ENCODE results near the gene NWD2.

The NWD2 gene

GRCh38 chr4:37450911-37451310, 206.4 kb downstream of the NWD2 start:
- no peaks in the 10 kb centered on the region for H3K36me3 Mint-ChIP-seq (ENCODE audit: low read depth)
- peaks cover 61% of the 10 kb centered on the region for H3K27me3 Mint-ChIP-seq (ENCODE audit: low read depth)
- peaks cover 6% of the 10 kb centered on the region for H3K4me1 Mint-ChIP-seq (ENCODE audit: low read depth)
- no peak overlapping the region for H3K27ac Mint-ChIP-seq
- H3K4me3 Mint-ChIP-seq, result no peak overlapping the region
- H3K9me3 Mint-ChIP-seq, result no peaks in the 10 kb centered on the region

- Mint-ChIP-seq H3K36me3 (ENCODE audit: low read depth) (no peaks in the 10 kb centered on the region), H3K4me1 (ENCODE audit: low read depth) (peaks cover 6% of the 10 kb centered on the region), H3K27ac (no peak overlapping the region), H3K4me3 (no peak overlapping the region), H3K9me3 (no peaks in the 10 kb centered on the region), H3K27me3 (ENCODE audit: low read depth) (peaks cover 69% of the 10 kb centered on the region)
Observed at GRCh38 chr4:37451656-37452055, 207.1 kb downstream of the NWD2 start.

GRCh38 chr4:37452952-37453280, 208.4 kb downstream of the NWD2 start:
- Mint-ChIP-seq H3K4me3 (peak overlapping the region; percentile 54), H3K9me3 (no peaks in the 10 kb centered on the region), H3K27ac (no peak overlapping the region), H3K4me1 (ENCODE audit: low read depth) (peaks cover 6% of the 10 kb centered on the region), H3K36me3 (ENCODE audit: low read depth) (no peaks in the 10 kb centered on the region), H3K27me3 (ENCODE audit: low read depth) (peaks cover 65% of the 10 kb centered on the region)

- no peaks in the 10 kb centered on the region for H3K9me3 Mint-ChIP-seq
- peaks cover 65% of the 10 kb centered on the region for H3K27me3 Mint-ChIP-seq (ENCODE audit: low read depth)
- H3K4me3 Mint-ChIP-seq, result peak overlapping the region; percentile 54
- peaks cover 6% of the 10 kb centered on the region for H3K4me1 Mint-ChIP-seq (ENCODE audit: low read depth)
- no peak overlapping the region for H3K27ac Mint-ChIP-seq
- no peaks in the 10 kb centered on the region for H3K36me3 Mint-ChIP-seq (ENCODE audit: low read depth)
Observed at GRCh38 chr4:37453281-37453998, 208.9 kb downstream of the NWD2 start.

- H3K27ac Mint-ChIP-seq, result no peak overlapping the region
- peak overlapping the region; percentile 19 for H3K4me3 Mint-ChIP-seq
- H3K4me1 Mint-ChIP-seq (ENCODE audit: low read depth), result peaks cover 6% of the 10 kb centered on the region
- H3K9me3 Mint-ChIP-seq, result no peaks in the 10 kb centered on the region
- H3K27me3 Mint-ChIP-seq (ENCODE audit: low read depth), result peaks cover 62% of the 10 kb centered on the region
- no peaks in the 10 kb centered on the region for H3K36me3 Mint-ChIP-seq (ENCODE audit: low read depth)
Observed at GRCh38 chr4:37453999-37454800, 209.7 kb downstream of the NWD2 start.

- H3K4me3 Mint-ChIP-seq, result no peak overlapping the region
- H3K4me1 Mint-ChIP-seq (ENCODE audit: low read depth), result peaks cover 6% of the 10 kb centered on the region
- H3K27me3 Mint-ChIP-seq (ENCODE audit: low read depth), result peaks cover 50% of the 10 kb centered on the region
Observed at GRCh38 chr4:37455301-37456131, 211.0 kb downstream of the NWD2 start.

GRCh38 chr4:37461801-37462200, 217.3 kb downstream of the NWD2 start:
- H3K27me3 Mint-ChIP-seq (ENCODE audit: low read depth), result peaks cover 22% of the 10 kb centered on the region
- H3K27ac Mint-ChIP-seq, result no peak overlapping the region
- no peaks in the 10 kb centered on the region for H3K36me3 Mint-ChIP-seq (ENCODE audit: low read depth)
- H3K4me1 Mint-ChIP-seq (ENCODE audit: low read depth), result no peaks in the 10 kb centered on the region
- no peak overlapping the region for H3K4me3 Mint-ChIP-seq
- no peaks in the 10 kb centered on the region for H3K9me3 Mint-ChIP-seq

More at GRCh38 chr4:37455301-37456131, 211.0 kb downstream of the NWD2 start:
- Mint-ChIP-seq H3K27ac (no peak overlapping the region), H3K9me3 (no peaks in the 10 kb centered on the region), H3K36me3 (ENCODE audit: low read depth) (no peaks in the 10 kb centered on the region)

- H3K4me1 Mint-ChIP-seq (ENCODE audit: low read depth), result no peaks in the 10 kb centered on the region
- no peaks in the 10 kb centered on the region for H3K36me3 Mint-ChIP-seq (ENCODE audit: low read depth)
- H3K4me3 Mint-ChIP-seq, result no peak overlapping the region
- H3K27ac Mint-ChIP-seq, result no peak overlapping the region
- no peaks in the 10 kb centered on the region for H3K9me3 Mint-ChIP-seq
- peaks cover 16% of the 10 kb centered on the region for H3K27me3 Mint-ChIP-seq (ENCODE audit: low read depth)
Observed at GRCh38 chr4:37463033-37463856, 218.7 kb downstream of the NWD2 start.

GRCh38 chr4:37464373-37465128, 220.0 kb downstream of the NWD2 start:
- H3K27ac Mint-ChIP-seq, result no peak overlapping the region
- no peaks in the 10 kb centered on the region for H3K9me3 Mint-ChIP-seq
- no peaks in the 10 kb centered on the region for H3K36me3 Mint-ChIP-seq (ENCODE audit: low read depth)
- H3K4me1 Mint-ChIP-seq (ENCODE audit: low read depth), result no peaks in the 10 kb centered on the region
- peaks cover 20% of the 10 kb centered on the region for H3K27me3 Mint-ChIP-seq (ENCODE audit: low read depth)
- H3K4me3 Mint-ChIP-seq, result no peak overlapping the region

- H3K27me3 Mint-ChIP-seq (ENCODE audit: low read depth), result peaks cover 26% of the 10 kb centered on the region
- H3K9me3 Mint-ChIP-seq, result no peaks in the 10 kb centered on the region
- H3K4me3 Mint-ChIP-seq, result no peak overlapping the region
- no peak overlapping the region for H3K27ac Mint-ChIP-seq
- no peaks in the 10 kb centered on the region for H3K36me3 Mint-ChIP-seq (ENCODE audit: low read depth)
- H3K4me1 Mint-ChIP-seq (ENCODE audit: low read depth), result no peaks in the 10 kb centered on the region
Observed at GRCh38 chr4:37465296-37465695, 220.8 kb downstream of the NWD2 start.

- H3K9me3 Mint-ChIP-seq, result no peaks in the 10 kb centered on the region
Observed at GRCh38 chr4:37465845-37466244, 221.3 kb downstream of the NWD2 start.

GRCh38 chr4:37467223-37467622, 222.7 kb downstream of the NWD2 start:
- peaks cover 17% of the 10 kb centered on the region for H3K27me3 Mint-ChIP-seq (ENCODE audit: low read depth)
- no peak overlapping the region for H3K27ac Mint-ChIP-seq
- no peaks in the 10 kb centered on the region for H3K4me1 Mint-ChIP-seq (ENCODE audit: low read depth)
- H3K9me3 Mint-ChIP-seq, result no peaks in the 10 kb centered on the region
- no peak overlapping the region for H3K4me3 Mint-ChIP-seq
- H3K36me3 Mint-ChIP-seq (ENCODE audit: low read depth), result no peaks in the 10 kb centered on the region

More at GRCh38 chr4:37465845-37466244, 221.3 kb downstream of the NWD2 start:
- Mint-ChIP-seq H3K27ac (no peak overlapping the region), H3K4me3 (no peak overlapping the region), H3K36me3 (ENCODE audit: low read depth) (no peaks in the 10 kb centered on the region), H3K27me3 (ENCODE audit: low read depth) (peaks cover 26% of the 10 kb centered on the region), H3K4me1 (ENCODE audit: low read depth) (no peaks in the 10 kb centered on the region)

GRCh38 chr4:37467824-37468223, 223.3 kb downstream of the NWD2 start:
- H3K27me3 Mint-ChIP-seq (ENCODE audit: low read depth), result peaks cover 20% of the 10 kb centered on the region
- H3K4me3 Mint-ChIP-seq, result no peak overlapping the region
- H3K9me3 Mint-ChIP-seq, result no peaks in the 10 kb centered on the region
- no peaks in the 10 kb centered on the region for H3K4me1 Mint-ChIP-seq (ENCODE audit: low read depth)
- no peak overlapping the region for H3K27ac Mint-ChIP-seq
- no peaks in the 10 kb centered on the region for H3K36me3 Mint-ChIP-seq (ENCODE audit: low read depth)
